Stimulated activated CD4-positive, alpha-beta T cell treated with anti-CD3 and anti-CD28 coated beads, Interleukin-1b, Interleukin-23, amount 100 ng/mL, for 4 hours (primary cell): ENCODE results near the gene BACH2.
"Not testable (repeated sequence)": the region's sequence is repeated elsewhere in the genome, so short reads cannot be mapped to it uniquely, and the experiment has no call there.

Experiments
- DNase-seq, 2 donors: peaks; one replicate each; pipeline ENCODE4 v3.0.0-alpha.2; 2020; ENCODE audit warnings: low read depth in 2 of 2

The BACH2 gene

GRCh38 chr6:90127595-90127994 is 169.0 kb downstream of the BACH2 start:
- no peak for DNase-seq

- DNase-seq, result no peak
Measured at GRCh38 chr6:90126839-90127238, 169.8 kb downstream of the BACH2 start.

GRCh38 chr6:90126181-90126580 is 170.5 kb downstream of the BACH2 start:
- DNase-seq, result no peak

- DNase-seq, result no peak
Measured at GRCh38 chr6:90124874-90125510, 171.7 kb downstream of the BACH2 start.

GRCh38 chr6:90123831-90124230 is 172.8 kb downstream of the BACH2 start:
- DNase-seq, result no peak

- DNase-seq, result no peak
Measured at GRCh38 chr6:90121982-90122381, 174.7 kb downstream of the BACH2 start.

GRCh38 chr6:90120327-90120726 is 176.3 kb downstream of the BACH2 start:
- no peak for DNase-seq

- no peak for DNase-seq
Measured at GRCh38 chr6:90119618-90120017, 177.0 kb downstream of the BACH2 start.

- DNase-seq, result no peak
Measured at GRCh38 chr6:90118581-90118980, 178.1 kb downstream of the BACH2 start.

GRCh38 chr6:90118069-90118468 is 178.6 kb downstream of the BACH2 start:
- DNase-seq, result no peak

- not testable (repeated sequence) for DNase-seq
Measured at GRCh38 chr6:90116126-90116525, 180.5 kb downstream of the BACH2 start.

GRCh38 chr6:90113389-90113788 is 183.3 kb downstream of the BACH2 start:
- no peak for DNase-seq

GRCh38 chr6:90111387-90111786 is 185.3 kb downstream of the BACH2 start:
- DNase-seq, result no peak

GRCh38 chr6:90110971-90111370 is 185.7 kb downstream of the BACH2 start:
- no peak for DNase-seq

GRCh38 chr6:90109141-90109540 is 187.5 kb downstream of the BACH2 start:
- no peak for DNase-seq

GRCh38 chr6:90107771-90108282 is 188.8 kb downstream of the BACH2 start:
- DNase-seq, result no peak

GRCh38 chr6:90107371-90107770 is 189.3 kb downstream of the BACH2 start:
- no peak for DNase-seq

- no peak for DNase-seq
Measured at GRCh38 chr6:90106449-90106848, 190.2 kb downstream of the BACH2 start.

- DNase-seq, result no peak
Measured at GRCh38 chr6:90105506-90106170, 191.0 kb downstream of the BACH2 start.

- DNase-seq, result no peak
Measured at GRCh38 chr6:90103056-90103800, 193.4 kb downstream of the BACH2 start.

GRCh38 chr6:90101403-90101802 is 195.2 kb downstream of the BACH2 start:
- no peak for DNase-seq

- DNase-seq, result no peak
Measured at GRCh38 chr6:90100059-90100665, 196.5 kb downstream of the BACH2 start.
